Measurements from ENCODE around the gene PPP1R37.

DNA sequence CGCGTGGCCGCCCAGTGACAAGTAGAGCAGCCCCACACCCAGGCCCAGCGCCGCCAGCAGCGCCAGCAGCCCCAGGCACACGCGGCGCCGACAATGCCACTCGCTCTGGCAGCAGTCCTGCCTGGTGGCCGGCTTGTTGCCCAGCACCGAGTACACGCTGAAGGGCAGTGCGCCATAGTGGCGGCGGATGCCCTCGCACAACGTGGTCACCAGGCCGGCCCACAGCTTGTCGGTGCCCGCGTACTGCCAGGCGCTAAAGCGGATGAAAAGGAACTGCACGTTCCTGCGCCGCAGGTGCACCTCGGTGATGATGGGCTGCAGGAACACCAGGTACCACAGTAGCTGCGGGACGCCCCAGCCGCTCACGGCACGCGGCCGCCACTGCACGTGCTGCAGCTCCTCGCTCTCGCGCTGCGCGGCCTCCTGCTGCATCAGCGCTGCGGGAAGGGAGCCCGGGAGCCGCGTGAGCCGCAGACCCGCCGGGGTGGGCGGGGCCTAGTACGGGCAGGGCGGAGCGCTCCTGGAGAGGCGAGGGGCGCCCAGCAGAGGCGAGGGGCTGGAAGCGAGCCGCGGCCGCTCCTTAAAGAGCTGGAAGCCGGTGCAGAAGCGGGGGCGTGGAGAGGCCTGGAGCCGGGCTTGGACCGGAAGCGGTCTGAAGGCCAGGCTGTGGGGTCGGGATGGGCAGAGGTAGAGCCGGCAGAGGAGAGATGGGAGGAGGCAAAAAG, 60.5 kb downstream of the PPP1R37 start:
- TF ChIP-seq, protein P1, sequence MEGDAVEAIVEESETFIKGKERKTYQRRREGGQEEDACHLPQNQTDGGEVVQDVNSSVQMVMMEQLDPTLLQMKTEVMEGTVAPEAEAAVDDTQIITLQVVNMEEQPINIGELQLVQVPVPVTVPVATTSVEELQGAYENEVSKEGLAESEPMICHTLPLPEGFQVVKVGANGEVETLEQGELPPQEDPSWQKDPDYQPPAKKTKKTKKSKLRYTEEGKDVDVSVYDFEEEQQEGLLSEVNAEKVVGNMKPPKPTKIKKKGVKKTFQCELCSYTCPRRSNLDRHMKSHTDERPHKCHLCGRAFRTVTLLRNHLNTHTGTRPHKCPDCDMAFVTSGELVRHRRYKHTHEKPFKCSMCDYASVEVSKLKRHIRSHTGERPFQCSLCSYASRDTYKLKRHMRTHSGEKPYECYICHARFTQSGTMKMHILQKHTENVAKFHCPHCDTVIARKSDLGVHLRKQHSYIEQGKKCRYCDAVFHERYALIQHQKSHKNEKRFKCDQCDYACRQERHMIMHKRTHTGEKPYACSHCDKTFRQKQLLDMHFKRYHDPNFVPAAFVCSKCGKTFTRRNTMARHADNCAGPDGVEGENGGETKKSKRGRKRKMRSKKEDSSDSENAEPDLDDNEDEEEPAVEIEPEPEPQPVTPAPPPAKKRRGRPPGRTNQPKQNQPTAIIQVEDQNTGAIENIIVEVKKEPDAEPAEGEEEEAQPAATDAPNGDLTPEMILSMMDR (IDR thresholded peaks at IDR 0.05): no peak
- no peak for TF ChIP-seq POLR2A (IDR thresholded peaks at IDR 0.05)

Measured in thyroid gland (tissue), 4 donors.